Loucy (cell line): ENCODE data around the gene ZBTB20.
A peak's percentile ranks its signal among the peaks of the same experiment; 100 is the strongest.

Experiments
- H2AFZ ChIP-seq: fragments of 200-600 bp; sonication (generic); 2 replicates; pipeline ENCODE4 v1.6.0; 2016; ENCODE audit warnings: antibody characterized with exemption, mild to moderate bottlenecking, low read length, moderate library complexity
- H3F3A ChIP-seq: fragments of 200-600 bp; 2 replicates; pipeline ENCODE4 v1.6.0; 2016; ENCODE audit warnings: antibody characterized with exemption, low read depth, mild to moderate bottlenecking
- H3K27me3 ChIP-seq: fragments of 200-600 bp; sonication (generic); 2 replicates; pipeline ENCODE4 v1.6.1; 2014; ENCODE audit warnings: low read length, mild to moderate bottlenecking; ENCODE audit not compliant: insufficient read depth, poor library complexity, severe bottlenecking
- H3K36me3 ChIP-seq: fragments of 200-600 bp; sonication (generic); 2 replicates; pipeline ENCODE4 v1.6.1; 2016; ENCODE audit warnings: low read length; ENCODE audit not compliant: insufficient read depth
- H3K4me1 ChIP-seq: fragments of 200-600 bp; sonication (generic); 2 replicates; pipeline ENCODE4 v1.5.1; 2014; ENCODE audit warnings: low read length, mild to moderate bottlenecking; ENCODE audit not compliant: insufficient read depth, poor library complexity, severe bottlenecking
- H3K4me2 ChIP-seq: fragments of 200-600 bp; sonication (generic); 2 replicates; pipeline ENCODE4 v1.6.0; 2014; ENCODE audit warnings: antibody characterized with exemption, low read length, low read depth, mild to moderate bottlenecking; ENCODE audit not compliant: poor library complexity, severe bottlenecking
- H3K4me3 ChIP-seq: fragments of 200-600 bp; sonication (generic); 2 replicates; pipeline ENCODE4 v1.5.1; 2014; ENCODE audit warnings: low read length, mild to moderate bottlenecking, mixed read lengths; ENCODE audit not compliant: poor library complexity, severe bottlenecking
- H3K79me2 ChIP-seq: fragments of 200-600 bp; sonication (generic); 2 replicates; pipeline ENCODE4 v1.6.1; 2014; ENCODE audit warnings: low read length; ENCODE audit not compliant: insufficient read depth
- H3K9ac ChIP-seq: fragments of 200-600 bp; sonication (generic); 2 replicates; pipeline ENCODE4 v1.6.0; 2014; ENCODE audit warnings: mild to moderate bottlenecking, low read depth, low read length, moderate library complexity; ENCODE audit not compliant: poor library complexity, severe bottlenecking
- H3K9me2 ChIP-seq: fragments of 200-600 bp; sonication (generic); replicated peaks from 2 replicates; pipeline ENCODE4 v1.6.1; 2016; ENCODE audit warnings: low read depth, low read length, mixed read lengths
- H3K9me3 ChIP-seq: fragments of 200-600 bp; sonication (generic); 2 replicates; pipeline ENCODE4 v1.6.1; 2014; ENCODE audit warnings: mild to moderate bottlenecking, antibody characterized with exemption, low read length, low read depth; ENCODE audit not compliant: insufficient read depth
- H4K20me1 ChIP-seq: fragments of 200-600 bp; sonication (generic); 2 replicates; pipeline ENCODE4 v1.6.0; 2014; ENCODE audit warnings: antibody characterized with exemption, low read length, mild to moderate bottlenecking; ENCODE audit not compliant: insufficient read depth, poor library complexity, severe bottlenecking
- CTCF ChIP-seq: fragments of 200-600 bp; sonication (generic); conservative IDR thresholded peaks from 2 replicates; pipeline ENCODE4 v1.5.1; 2014; ENCODE audit warnings: mild to moderate bottlenecking, antibody characterized with exemption, low read length
- EZH2phosphoT487 ChIP-seq: fragments of 200-600 bp; IDR thresholded peaks from 2 replicates; pipeline ENCODE4 v1.6.1; 2018; ENCODE audit warnings: antibody characterized with exemption, mild to moderate bottlenecking, moderate library complexity, borderline replicate concordance

Gene ZBTB20

DNA sequence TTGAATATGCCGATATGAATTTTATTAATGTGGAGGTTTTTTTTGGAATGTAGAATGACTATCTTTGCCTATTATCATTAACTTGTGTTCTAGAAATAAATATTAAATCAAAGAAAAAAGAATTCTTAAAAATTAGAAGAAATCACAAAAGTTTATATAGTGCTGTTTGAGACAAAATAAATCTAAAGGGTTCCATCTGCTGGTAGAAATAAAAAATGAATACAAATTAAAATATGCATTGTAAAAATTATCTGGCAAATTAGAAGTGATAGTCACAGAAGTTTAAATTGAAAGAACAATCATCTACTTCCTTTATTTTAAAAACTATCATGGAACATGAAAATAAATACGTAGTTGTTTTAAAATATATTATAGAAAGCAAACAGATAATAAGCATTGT is 22.7 kb upstream of the ZBTB20 start:
- TF ChIP-seq CTCF (no peak; the same call in 1 of the 2 replicates), EZH2phosphoT487 (no peak)
- Histone ChIP-seq H3F3A (peaks cover 3% of the 10 kb centered on the region; the same call in 1 of the 2 replicates), H3K79me2 (no peaks in the 10 kb centered on the region), H3K9ac (no peak overlapping the region), H3K9me2 (no peaks in the 10 kb centered on the region), H3K27me3 (no peaks in the 10 kb centered on the region), H3K4me2 (no peak overlapping the region), H3K4me1 (peaks cover 26% of the 10 kb centered on the region), H3K4me3 (no peak overlapping the region), H4K20me1 (no peaks in the 10 kb centered on the region), H3K36me3 (no peaks in the 10 kb centered on the region), H3K9me3 (no peaks in the 10 kb centered on the region), H2AFZ (no peak overlapping the region)

GRCh38 chr3:115165701-115166100 is 18.6 kb upstream of the ZBTB20 start:
- Histone ChIP-seq H3K9me3 (no peaks in the 10 kb centered on the region), H3K79me2 (no peaks in the 10 kb centered on the region), H4K20me1 (no peaks in the 10 kb centered on the region), H3F3A (peaks cover 10% of the 10 kb centered on the region; the same call in 1 of the 2 replicates), H2AFZ (no peak overlapping the region), H3K4me1 (peaks cover 45% of the 10 kb centered on the region), H3K4me3 (peak overlapping the region; percentile 21), H3K9me2 (no peaks in the 10 kb centered on the region), H3K36me3 (no peaks in the 10 kb centered on the region), H3K4me2 (peak overlapping the region; percentile 59), H3K27me3 (no peaks in the 10 kb centered on the region), H3K9ac (peak overlapping the region; percentile 33)
- TF ChIP-seq EZH2phosphoT487, result no peak
- no peak for TF ChIP-seq CTCF

DNA sequence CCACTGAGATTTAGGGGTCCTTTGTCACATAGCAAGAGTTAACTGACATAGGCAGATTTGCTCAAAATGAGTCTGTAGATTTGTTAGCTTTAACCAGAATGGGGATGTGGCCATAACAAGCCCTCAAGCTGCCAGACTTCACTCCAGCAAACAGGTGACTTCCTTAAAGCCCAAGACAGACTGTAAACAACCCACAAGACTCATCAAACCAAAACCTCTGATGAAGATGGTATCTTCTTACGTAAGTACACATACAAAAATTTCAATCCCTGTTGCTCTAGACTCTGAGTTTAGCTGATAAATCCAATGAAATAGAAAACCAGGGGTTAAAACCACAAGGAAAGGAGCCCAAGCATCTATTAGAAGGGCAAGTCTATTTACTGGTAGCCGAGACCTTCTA is 18.2 kb upstream of the ZBTB20 start:
- no peaks in the 10 kb centered on the region for H4K20me1 ChIP-seq
- H3K79me2 ChIP-seq, result no peaks in the 10 kb centered on the region
- H2AFZ ChIP-seq, result no peak overlapping the region
- no peaks in the 10 kb centered on the region for H3K9me3 ChIP-seq
- peak overlapping the region; percentile 33 for H3K9ac ChIP-seq
- TF ChIP-seq EZH2phosphoT487 (no peak), CTCF (no peak)
- H3K4me1 ChIP-seq, result peaks cover 45% of the 10 kb centered on the region
- H3K27me3 ChIP-seq, result no peaks in the 10 kb centered on the region
- H3F3A ChIP-seq, result peaks cover 10% of the 10 kb centered on the region; the same call in 1 of the 2 replicates
- peak overlapping the region; percentile 59 for H3K4me2 ChIP-seq
- H3K36me3 ChIP-seq, result no peaks in the 10 kb centered on the region
- no peaks in the 10 kb centered on the region for H3K9me2 ChIP-seq
- peak overlapping the region; percentile 21 for H3K4me3 ChIP-seq
